Mammary microvascular endothelial cell (primary cell): Measurements from ENCODE around the gene KLK2. TPM values are rescaled to one million over a fixed set of nuclear protein-coding genes. Genes with fewer than 3 reads are reported as not detected.

Experiments used
- total RNA-seq: library from RNA; depleted of rRNA; stranded (reverse); fragments of >200 nt; gene quantifications from 2 replicates; pipeline ENCODE4 v1.2.3, GENCODE V29; 2015

KLK2 gene
- total RNA-seq, result not detected in 2 replicates

DNA sequence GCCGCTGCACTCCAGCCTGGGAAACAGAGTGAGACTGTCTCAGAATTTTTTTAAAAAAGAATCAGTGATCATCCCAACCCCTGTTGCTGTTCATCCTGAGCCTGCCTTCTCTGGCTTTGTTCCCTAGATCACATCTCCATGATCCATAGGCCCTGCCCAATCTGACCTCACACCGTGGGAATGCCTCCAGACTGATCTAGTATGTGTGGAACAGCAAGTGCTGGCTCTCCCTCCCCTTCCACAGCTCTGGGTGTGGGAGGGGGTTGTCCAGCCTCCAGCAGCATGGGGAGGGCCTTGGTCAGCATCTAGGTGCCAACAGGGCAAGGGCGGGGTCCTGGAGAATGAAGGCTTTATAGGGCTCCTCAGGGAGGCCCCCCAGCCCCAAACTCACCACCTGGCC is at the start of gene KLK2:
Gene KLK2 (plus strand): TSS at position 384 of the 400 bp plus-strand sequence. CDS start 35 bp downstream, outside the sequence.

DNA sequence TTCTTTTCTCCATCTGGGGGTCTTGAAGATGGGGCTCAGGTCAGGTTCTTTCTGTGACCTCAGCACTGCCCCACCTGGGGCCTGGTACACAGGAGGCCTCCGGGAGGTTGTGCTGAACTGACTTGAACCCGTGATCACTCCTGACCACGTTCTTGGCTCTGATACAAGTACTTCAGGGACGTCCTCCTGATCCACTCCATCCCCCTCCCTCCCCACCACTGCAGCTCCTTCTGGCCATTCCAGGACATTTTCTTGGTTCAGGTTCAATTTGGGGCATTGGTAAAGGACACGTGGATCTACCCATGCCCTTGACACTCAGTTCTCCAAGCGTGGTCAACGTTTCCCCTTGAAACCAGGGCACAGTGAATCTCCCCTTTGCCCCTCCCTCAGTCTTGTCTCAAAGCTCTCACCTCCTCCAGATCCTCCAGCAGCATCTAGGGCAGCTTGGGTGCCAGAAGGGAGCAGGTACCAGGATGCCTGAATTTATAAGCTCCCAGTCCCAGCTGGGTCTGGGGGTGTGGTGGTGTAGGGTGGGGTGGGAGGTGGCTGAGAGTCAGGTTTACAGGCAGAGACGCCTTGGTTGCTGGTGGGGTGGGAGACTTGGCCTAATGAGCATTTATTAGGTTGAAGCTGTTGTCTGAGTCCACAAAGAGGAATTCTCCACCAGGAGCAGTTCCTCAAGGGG is 40.0 kb upstream of the KLK2 start, which contains the start of gene KLK15:
Gene KLK15 (minus strand): TSS at position 458 of the 685 bp plus-strand sequence. CDS start 2,082 bp downstream, outside the sequence.

DNA sequence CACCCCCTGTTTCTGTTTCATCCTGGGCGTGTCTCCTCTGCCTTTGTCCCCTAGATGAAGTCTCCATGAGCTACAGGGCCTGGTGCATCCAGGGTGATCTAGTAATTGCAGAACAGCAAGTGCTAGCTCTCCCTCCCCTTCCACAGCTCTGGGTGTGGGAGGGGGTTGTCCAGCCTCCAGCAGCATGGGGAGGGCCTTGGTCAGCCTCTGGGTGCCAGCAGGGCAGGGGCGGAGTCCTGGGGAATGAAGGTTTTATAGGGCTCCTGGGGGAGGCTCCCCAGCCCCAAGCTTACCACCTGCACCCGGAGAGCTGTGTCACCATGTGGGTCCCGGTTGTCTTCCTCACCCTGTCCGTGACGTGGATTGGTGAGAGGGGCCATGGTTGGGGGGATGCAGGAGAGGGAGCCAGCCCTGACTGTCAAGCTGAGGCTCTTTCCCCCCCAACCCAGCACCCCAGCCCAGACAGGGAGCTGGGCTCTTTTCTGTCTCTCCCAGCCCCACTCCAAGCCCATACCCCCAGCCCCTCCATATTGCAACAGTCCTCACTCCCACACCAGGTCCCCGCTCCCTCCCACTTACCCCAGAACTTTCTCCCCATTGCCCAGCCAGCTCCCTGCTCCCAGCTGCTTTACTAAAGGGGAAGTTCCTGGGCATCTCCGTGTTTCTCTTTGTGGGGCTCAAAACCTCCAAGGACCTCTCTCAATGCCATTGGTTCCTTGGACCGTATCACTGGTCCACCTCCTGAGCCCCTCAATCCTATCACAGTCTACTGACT is 18.4 kb upstream of the KLK2 start, which contains the start of gene KLK3:
Gene KLK3 (plus strand): TSS at position 280 of the 775 bp plus-strand sequence. CDS start 41 bp downstream, at position 321.

DNA sequence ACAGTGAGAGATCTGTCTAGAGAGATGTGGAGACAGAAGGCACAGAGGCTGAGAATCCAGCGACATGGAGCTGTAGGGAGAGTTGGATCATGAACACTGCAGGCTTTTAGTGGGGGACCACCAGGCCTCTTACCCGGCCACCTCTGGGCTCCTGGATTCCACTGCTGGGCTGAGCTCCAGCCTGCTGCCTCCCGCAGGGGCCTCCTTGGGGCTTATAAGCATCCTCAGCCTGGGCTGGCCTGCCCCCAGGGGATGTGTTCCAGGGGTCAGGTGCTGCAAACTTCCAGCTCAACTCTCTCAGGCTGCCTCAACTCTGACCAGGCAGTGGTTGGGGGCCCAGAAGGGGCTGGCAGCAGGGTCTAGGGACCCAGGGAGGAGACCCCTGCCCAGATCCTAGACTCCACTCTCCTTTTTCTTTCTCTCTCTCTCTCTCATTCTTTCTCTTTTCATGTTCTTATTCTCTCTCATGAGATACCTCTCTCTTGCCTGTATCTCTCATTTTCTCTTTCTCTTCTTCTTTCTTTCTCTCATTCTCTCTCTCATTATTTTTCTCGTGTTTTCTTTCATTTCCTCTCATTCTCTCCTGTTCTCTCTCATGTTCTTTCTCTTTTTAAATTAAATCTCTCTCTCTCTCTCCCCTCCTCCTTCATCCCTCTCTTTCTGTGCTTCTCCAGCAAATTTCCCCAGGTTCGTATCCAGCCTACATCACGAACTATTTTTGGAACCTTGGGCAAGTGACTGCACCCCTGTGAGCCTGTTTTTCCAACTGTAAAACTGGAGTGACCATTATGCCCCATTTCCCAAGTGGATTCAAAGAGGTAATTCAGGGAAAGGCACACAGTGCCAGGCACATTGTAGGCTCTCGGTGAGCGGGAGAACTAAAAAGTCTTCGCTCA is 38.2 kb downstream of the KLK2 start, which contains the start of gene KLK4:
Gene KLK4 (minus strand): TSS at position 190 of the 896 bp plus-strand sequence. CDS start 657 bp downstream, outside the sequence.

Other genes starting within 250 kb of the KLK2 start
- gene SYT3, start 233.6 kb upstream of the KLK2 start, total RNA-seq, result not detected in 2 replicates
- gene C19orf81, start 224.0 kb upstream of the KLK2 start, total RNA-seq, result 1.3 and 5.9 TPM in 2 replicates
- 0.13 and 0.30 TPM in 2 replicates for gene SHANK1, start 153.6 kb upstream of the KLK2 start, total RNA-seq
- gene CLEC11A, start 150.1 kb upstream of the KLK2 start, total RNA-seq, result 11.5 and 19.5 TPM in 2 replicates
- gene GPR32, start 103.0 kb upstream of the KLK2 start, total RNA-seq, result not detected in 2 replicates
- gene ACP4, start 83.0 kb upstream of the KLK2 start, total RNA-seq, result not detected in 2 replicates
- not detected in 2 replicates for gene KLK1, start 49.7 kb upstream of the KLK2 start, total RNA-seq
- not detected in 2 replicates for gene KLK15, start 39.9 kb upstream of the KLK2 start, total RNA-seq
- not detected in 2 replicates for gene KLK3, start 18.5 kb upstream of the KLK2 start, total RNA-seq
- not detected in 2 replicates for gene KLK4, start 38.0 kb downstream of the KLK2 start, total RNA-seq
- gene KLK5, start 79.6 kb downstream of the KLK2 start, total RNA-seq, result not detected in 2 replicates
- not detected in 2 replicates for gene KLK6, start 96.2 kb downstream of the KLK2 start, total RNA-seq
- gene KLK7, start 110.5 kb downstream of the KLK2 start, total RNA-seq, result not detected in 2 replicates
- gene KLK8, start 128.2 kb downstream of the KLK2 start, total RNA-seq, result not detected in 2 replicates
- not detected in 2 replicates for gene KLK10, start 146.3 kb downstream of the KLK2 start, total RNA-seq
- gene KLK11, start 153.2 kb downstream of the KLK2 start, total RNA-seq, result not detected in 2 replicates
- gene KLK12, start 161.6 kb downstream of the KLK2 start, total RNA-seq, result not detected in 2 replicates
- gene KLK13, start 191.7 kb downstream of the KLK2 start, total RNA-seq, result not detected in 2 replicates
- gene KLK14, start 209.4 kb downstream of the KLK2 start, total RNA-seq, result not detected in 2 replicates
- gene CTU1, start 235.0 kb downstream of the KLK2 start, total RNA-seq, result 12.1 and 14.8 TPM in 2 replicates